ENCODE data around the gene CHAT.

The CHAT gene

GRCh38 chr10:49688920-49689319 lies 75.1 kb downstream of the CHAT start:
- no peak for DNase-seq

GRCh38 chr10:49689882-49690510 lies 76.2 kb downstream of the CHAT start:
- DNase-seq = no peak

GRCh38 chr10:49690698-49691356 lies 77.0 kb downstream of the CHAT start:
- DNase-seq = no peak

GRCh38 chr10:49691588-49691987 lies 77.8 kb downstream of the CHAT start:
- no peak for DNase-seq

GRCh38 chr10:49694466-49694865 lies 80.6 kb downstream of the CHAT start:
- DNase-seq = no peak

GRCh38 chr10:49696311-49696710 lies 82.5 kb downstream of the CHAT start:
- no peak for DNase-seq

GRCh38 chr10:49698679-49699078 lies 84.8 kb downstream of the CHAT start:
- DNase-seq = no peak

GRCh38 chr10:49700211-49700610 lies 86.4 kb downstream of the CHAT start:
- no peak for DNase-seq

GRCh38 chr10:49700997-49701396 lies 87.2 kb downstream of the CHAT start:
- DNase-seq = no peak

- no peak for DNase-seq
Measured at GRCh38 chr10:49707585-49707984, 93.7 kb downstream of the CHAT start.

- DNase-seq = no peak
Measured at GRCh38 chr10:49709934-49710333, 96.1 kb downstream of the CHAT start.

GRCh38 chr10:49710966-49711365 lies 97.1 kb downstream of the CHAT start:
- DNase-seq = no peak

GRCh38 chr10:49711481-49711880 lies 97.6 kb downstream of the CHAT start:
- DNase-seq = no peak

GRCh38 chr10:49713266-49713665 lies 99.4 kb downstream of the CHAT start:
- no peak for DNase-seq

All from hematopoietic multipotent progenitor cell treated with erythropoietin and hydrocortisone succinate and interleukin-3 and kit ligand, for 8 days (in vitro differentiated cells).